ENCODE results near the gene CEP128.

GRCh38 chr14:80862983-80863382, 78.6 kb downstream of the CEP128 start:
- TF ChIP-seq L3MBTL2 (conservative IDR thresholded peaks at IDR 0.05) (no peak), ZNF384 (IDR thresholded peaks at IDR 0.05) (no peak), FOXA1 (IDR thresholded peaks at IDR 0.05) (no peak), HDGF (IDR thresholded peaks at IDR 0.05; ENCODE audit: borderline replicate concordance) (no peak), FOXM1 (IDR thresholded peaks at IDR 0.05; ENCODE audit: borderline replicate concordance) (no peak)

All from HEK293T (cell line).